H1 (cell line): Measurements from ENCODE around the gene PLXNA4. TPM values are rescaled to one million over a fixed set of nuclear protein-coding genes. Genes with fewer than 3 reads are reported as not detected.

ENCODE experiments used
- BACH1 ChIP-seq: IDR thresholded peaks from 2 replicates; pipeline ENCODE4 v1.6.1; 2012; ENCODE audit warnings: low read length, improper control_type of control experiment
- EGR1 ChIP-seq: IDR thresholded peaks from 2 replicates; pipeline ENCODE4 v1.6.1; 2011; ENCODE audit warnings: low read depth, low read length, borderline replicate concordance
- HDAC6 ChIP-seq: IDR thresholded peaks from one replicate; pipeline ENCODE4 v1.7.1; 2012; ENCODE audit warnings: low read depth, mild to moderate bottlenecking, inconsistent platforms, low read length, moderate library complexity
- JUND ChIP-seq: IDR thresholded peaks from 2 replicates; pipeline ENCODE4 v1.6.1; 2011; ENCODE audit warnings: mild to moderate bottlenecking, improper control_type of control experiment, low read length
- KDM1A ChIP-seq: fragments of 200-600, 300-600 bp; sonication (generic); IDR thresholded peaks from 2 replicates; pipeline ENCODE4 v1.7.1; 2016; ENCODE audit warnings: mild to moderate bottlenecking, low read length, borderline replicate concordance
- KDM5A ChIP-seq: fragments of 200-600 bp; IDR thresholded peaks from 2 replicates; pipeline ENCODE4 v1.7.1; 2012; ENCODE audit warnings: mild to moderate bottlenecking, low read length, inconsistent platforms, mixed read lengths
- SIN3A ChIP-seq, 2 experiments: IDR thresholded peaks in 1 of 2; conservative IDR thresholded peaks in 1 of 2; 2 replicates each; pipeline ENCODE4 v1.6.1; 2011 to 2012; ENCODE audit warnings: low read length in 2 of 2, improper control_type of control experiment in 1 of 2, low read depth in 1 of 2, mild to moderate bottlenecking in 1 of 2
- SP2 ChIP-seq: IDR thresholded peaks from 2 replicates; pipeline ENCODE4 v1.6.1; 2012; ENCODE audit warnings: mild to moderate bottlenecking, low read length, inconsistent platforms
- TEAD4 ChIP-seq: IDR thresholded peaks from 2 replicates; pipeline ENCODE4 v1.6.1; 2012; ENCODE audit warnings: low read depth, low read length, inconsistent platforms, mixed read lengths
- polyA plus RNA-seq, 7 experiments: library from polyadenylated mRNA; depleted of rRNA in 3 of 7; stranded (reverse) in 5 of 7; unstranded in 2 of 7; fragments of >200 nt in 5 of 7; fragments of 200-250 nt in 2 of 7; gene quantifications; 1 replicate in 5 of 7; 2 replicates in 1 of 7; 4 replicates in 1 of 7; pipeline versions ENCODE4 v1.2.1 to v1.2.3, GENCODE V29; 2011 to 2013; ENCODE audit warnings: missing spikeins in 2 of 7, mixed read lengths in 2 of 7
- total RNA-seq: library from RNA; stranded (reverse); fragmentation: NEBNext Ultra II Directional; extraction: Animal tissue kit (Norgen Biotek cat#: 25700); gene quantifications from 2 replicates; pipeline ENCODE4 v1.2.1, GENCODE V29; 2021
- TF ChIP-seq, protein P1 (sequence below): fragments of 300-600 bp; sonication (generic); IDR thresholded peaks from 2 replicates; pipeline ENCODE4 v1.7.1; 2012; ENCODE audit warnings: low read length, moderate library complexity, mild to moderate bottlenecking, inconsistent platforms; ENCODE audit not compliant: insufficient replicate concordance
- TF ChIP-seq, protein P2 (sequence below): IDR thresholded peaks from 2 replicates; pipeline ENCODE4 v1.6.1; 2012; ENCODE audit warnings: low read length, inconsistent platforms

Gene PLXNA4
- total and polyA plus RNA-seq, 2 of the 8 experiments (the other 6 are each of a cell fraction or from before 2014, with no cell fraction given), result 0.76 to 0.79 TPM

DNA sequence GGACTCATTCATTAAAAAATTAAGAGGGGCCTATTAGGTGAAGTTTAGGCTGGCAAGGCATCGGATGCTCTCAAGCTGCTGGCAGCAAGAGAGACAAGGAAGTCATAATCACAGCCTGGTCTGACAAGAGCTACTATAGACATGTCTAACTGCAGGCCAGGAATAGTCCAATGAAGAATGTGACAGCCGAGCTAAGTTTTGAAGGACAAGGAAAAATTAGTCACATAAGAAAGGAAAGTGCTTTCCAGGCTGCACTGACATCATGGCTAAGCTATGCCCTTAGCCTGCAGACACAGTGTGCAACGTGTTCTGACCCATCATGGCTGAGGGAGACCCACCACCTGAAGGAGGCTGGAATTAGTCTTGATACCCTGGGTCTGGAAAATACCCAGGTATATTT is 281.1 kb downstream of the PLXNA4 start (continued):
- TF ChIP-seq, protein P1, sequence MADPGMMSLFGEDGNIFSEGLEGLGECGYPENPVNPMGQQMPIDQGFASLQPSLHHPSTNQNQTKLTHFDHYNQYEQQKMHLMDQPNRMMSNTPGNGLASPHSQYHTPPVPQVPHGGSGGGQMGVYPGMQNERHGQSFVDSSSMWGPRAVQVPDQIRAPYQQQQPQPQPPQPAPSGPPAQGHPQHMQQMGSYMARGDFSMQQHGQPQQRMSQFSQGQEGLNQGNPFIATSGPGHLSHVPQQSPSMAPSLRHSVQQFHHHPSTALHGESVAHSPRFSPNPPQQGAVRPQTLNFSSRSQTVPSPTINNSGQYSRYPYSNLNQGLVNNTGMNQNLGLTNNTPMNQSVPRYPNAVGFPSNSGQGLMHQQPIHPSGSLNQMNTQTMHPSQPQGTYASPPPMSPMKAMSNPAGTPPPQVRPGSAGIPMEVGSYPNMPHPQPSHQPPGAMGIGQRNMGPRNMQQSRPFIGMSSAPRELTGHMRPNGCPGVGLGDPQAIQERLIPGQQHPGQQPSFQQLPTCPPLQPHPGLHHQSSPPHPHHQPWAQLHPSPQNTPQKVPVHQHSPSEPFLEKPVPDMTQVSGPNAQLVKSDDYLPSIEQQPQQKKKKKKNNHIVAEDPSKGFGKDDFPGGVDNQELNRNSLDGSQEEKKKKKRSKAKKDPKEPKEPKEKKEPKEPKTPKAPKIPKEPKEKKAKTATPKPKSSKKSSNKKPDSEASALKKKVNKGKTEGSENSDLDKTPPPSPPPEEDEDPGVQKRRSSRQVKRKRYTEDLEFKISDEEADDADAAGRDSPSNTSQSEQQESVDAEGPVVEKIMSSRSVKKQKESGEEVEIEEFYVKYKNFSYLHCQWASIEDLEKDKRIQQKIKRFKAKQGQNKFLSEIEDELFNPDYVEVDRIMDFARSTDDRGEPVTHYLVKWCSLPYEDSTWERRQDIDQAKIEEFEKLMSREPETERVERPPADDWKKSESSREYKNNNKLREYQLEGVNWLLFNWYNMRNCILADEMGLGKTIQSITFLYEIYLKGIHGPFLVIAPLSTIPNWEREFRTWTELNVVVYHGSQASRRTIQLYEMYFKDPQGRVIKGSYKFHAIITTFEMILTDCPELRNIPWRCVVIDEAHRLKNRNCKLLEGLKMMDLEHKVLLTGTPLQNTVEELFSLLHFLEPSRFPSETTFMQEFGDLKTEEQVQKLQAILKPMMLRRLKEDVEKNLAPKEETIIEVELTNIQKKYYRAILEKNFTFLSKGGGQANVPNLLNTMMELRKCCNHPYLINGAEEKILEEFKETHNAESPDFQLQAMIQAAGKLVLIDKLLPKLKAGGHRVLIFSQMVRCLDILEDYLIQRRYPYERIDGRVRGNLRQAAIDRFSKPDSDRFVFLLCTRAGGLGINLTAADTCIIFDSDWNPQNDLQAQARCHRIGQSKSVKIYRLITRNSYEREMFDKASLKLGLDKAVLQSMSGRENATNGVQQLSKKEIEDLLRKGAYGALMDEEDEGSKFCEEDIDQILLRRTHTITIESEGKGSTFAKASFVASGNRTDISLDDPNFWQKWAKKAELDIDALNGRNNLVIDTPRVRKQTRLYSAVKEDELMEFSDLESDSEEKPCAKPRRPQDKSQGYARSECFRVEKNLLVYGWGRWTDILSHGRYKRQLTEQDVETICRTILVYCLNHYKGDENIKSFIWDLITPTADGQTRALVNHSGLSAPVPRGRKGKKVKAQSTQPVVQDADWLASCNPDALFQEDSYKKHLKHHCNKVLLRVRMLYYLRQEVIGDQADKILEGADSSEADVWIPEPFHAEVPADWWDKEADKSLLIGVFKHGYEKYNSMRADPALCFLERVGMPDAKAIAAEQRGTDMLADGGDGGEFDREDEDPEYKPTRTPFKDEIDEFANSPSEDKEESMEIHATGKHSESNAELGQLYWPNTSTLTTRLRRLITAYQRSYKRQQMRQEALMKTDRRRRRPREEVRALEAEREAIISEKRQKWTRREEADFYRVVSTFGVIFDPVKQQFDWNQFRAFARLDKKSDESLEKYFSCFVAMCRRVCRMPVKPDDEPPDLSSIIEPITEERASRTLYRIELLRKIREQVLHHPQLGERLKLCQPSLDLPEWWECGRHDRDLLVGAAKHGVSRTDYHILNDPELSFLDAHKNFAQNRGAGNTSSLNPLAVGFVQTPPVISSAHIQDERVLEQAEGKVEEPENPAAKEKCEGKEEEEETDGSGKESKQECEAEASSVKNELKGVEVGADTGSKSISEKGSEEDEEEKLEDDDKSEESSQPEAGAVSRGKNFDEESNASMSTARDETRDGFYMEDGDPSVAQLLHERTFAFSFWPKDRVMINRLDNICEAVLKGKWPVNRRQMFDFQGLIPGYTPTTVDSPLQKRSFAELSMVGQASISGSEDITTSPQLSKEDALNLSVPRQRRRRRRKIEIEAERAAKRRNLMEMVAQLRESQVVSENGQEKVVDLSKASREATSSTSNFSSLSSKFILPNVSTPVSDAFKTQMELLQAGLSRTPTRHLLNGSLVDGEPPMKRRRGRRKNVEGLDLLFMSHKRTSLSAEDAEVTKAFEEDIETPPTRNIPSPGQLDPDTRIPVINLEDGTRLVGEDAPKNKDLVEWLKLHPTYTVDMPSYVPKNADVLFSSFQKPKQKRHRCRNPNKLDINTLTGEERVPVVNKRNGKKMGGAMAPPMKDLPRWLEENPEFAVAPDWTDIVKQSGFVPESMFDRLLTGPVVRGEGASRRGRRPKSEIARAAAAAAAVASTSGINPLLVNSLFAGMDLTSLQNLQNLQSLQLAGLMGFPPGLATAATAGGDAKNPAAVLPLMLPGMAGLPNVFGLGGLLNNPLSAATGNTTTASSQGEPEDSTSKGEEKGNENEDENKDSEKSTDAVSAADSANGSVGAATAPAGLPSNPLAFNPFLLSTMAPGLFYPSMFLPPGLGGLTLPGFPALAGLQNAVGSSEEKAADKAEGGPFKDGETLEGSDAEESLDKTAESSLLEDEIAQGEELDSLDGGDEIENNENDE, result no peak
- no peak for TF ChIP-seq JUND
- TF ChIP-seq SP2, result no peak
- no peak for TF ChIP-seq TEAD4
- TF ChIP-seq KDM1A, result no peak
- no peak for TF ChIP-seq BACH1
- TF ChIP-seq SIN3A (conservative IDR thresholded peaks at IDR 0.05 in 1 of 2, IDR thresholded peaks at IDR 0.05 in 1 of 2; ENCODE audit: low read depth in 1 of 2, low read length in 2 of 2), result no peak
- no peak for TF ChIP-seq HDAC6
- TF ChIP-seq KDM5A, result no peak
- TF ChIP-seq, protein P2, sequence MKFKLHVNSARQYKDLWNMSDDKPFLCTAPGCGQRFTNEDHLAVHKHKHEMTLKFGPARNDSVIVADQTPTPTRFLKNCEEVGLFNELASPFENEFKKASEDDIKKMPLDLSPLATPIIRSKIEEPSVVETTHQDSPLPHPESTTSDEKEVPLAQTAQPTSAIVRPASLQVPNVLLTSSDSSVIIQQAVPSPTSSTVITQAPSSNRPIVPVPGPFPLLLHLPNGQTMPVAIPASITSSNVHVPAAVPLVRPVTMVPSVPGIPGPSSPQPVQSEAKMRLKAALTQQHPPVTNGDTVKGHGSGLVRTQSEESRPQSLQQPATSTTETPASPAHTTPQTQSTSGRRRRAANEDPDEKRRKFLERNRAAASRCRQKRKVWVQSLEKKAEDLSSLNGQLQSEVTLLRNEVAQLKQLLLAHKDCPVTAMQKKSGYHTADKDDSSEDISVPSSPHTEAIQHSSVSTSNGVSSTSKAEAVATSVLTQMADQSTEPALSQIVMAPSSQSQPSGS, result no peak
- TF ChIP-seq EGR1, result no peak
